ENCODE results near the gene CADM4.
A peak's percentile ranks its signal among the peaks of the same experiment; 100 is the strongest.
"Not testable (repeated sequence)": the region's sequence is repeated elsewhere in the genome, so short reads cannot be mapped to it uniquely, and the experiment has no call there.

Gene CADM4

GRCh38 chr19:43639519-43640423 is at the start of gene CADM4:
CADM4 (minus strand) TSS chr19:43639850; CDS start chr19:43639790, 60 bp downstream.
- peak; percentile 66 for DNase-seq

- DNase-seq, result no peak
These were observed 48.5 kb upstream of the CADM4 start for GRCh38 chr19:43688059-43688701.

GRCh38 chr19:43687660-43687997 is 48.0 kb upstream of the CADM4 start:
- DNase-seq, result no peak

GRCh38 chr19:43684326-43684725 is 44.7 kb upstream of the CADM4 start:
- DNase-seq, result no peak

GRCh38 chr19:43683905-43684304 is 44.3 kb upstream of the CADM4 start:
- no peak for DNase-seq

DNA sequence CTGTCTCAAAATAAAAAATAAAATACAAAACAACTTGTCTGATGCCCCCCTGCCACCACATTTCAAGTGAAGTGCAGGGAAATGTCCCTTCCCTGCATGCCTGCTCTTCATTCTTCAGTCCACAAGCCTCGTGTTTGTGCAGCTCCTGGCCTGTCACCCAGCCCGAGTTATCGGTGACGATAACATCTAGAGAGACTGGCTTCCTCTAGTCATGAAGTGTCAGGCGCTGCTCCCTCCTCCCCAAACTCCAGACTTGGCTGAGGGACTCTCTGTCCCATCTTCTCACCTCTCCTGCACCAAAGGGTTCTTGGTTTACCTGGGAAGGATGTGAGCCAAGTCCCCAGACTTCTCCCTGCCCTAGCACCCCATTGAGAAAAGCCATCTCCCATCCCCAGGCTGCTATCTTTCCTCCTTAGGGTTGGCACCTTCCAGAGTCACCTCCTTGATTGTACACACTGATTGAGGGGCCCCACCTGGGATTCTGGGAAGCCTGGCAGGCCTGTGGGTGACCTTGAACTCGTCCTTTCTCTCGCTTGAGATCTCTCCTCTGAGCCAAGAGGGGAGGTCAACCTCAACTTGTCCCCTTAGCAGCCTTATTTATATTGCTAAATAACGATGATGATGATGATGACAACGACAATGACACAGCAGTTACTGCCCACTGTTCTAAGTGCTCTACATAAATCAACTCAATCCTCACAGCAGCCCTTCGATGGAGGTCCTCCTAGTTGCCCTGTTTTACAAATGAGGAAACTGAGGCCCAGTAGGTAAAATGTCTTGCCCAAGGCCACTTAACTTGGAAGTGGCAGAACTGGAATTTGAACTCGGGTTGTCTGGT is 43.4 kb upstream of the CADM4 start:
- no peak for DNase-seq

DNA sequence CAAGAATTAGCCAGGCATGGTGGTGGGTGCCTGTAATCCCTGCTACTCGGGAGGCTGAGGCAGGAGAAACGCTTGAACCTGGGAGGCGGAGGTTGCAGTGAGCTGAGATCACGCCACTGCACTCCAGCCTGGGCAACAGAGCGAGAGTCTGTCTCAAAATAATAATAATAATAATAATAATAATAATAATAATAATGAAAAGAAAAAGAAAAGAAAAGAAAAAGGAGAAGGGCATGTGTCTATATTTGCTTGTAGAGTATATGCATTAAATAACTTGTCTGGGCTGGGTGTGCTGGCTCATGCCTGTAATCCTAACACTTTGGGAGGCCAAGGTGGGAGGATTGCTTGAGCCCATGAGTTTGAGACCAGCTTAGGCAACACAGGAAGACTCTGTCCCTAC is 42.6 kb upstream of the CADM4 start:
- not testable (repeated sequence) for DNase-seq

DNA sequence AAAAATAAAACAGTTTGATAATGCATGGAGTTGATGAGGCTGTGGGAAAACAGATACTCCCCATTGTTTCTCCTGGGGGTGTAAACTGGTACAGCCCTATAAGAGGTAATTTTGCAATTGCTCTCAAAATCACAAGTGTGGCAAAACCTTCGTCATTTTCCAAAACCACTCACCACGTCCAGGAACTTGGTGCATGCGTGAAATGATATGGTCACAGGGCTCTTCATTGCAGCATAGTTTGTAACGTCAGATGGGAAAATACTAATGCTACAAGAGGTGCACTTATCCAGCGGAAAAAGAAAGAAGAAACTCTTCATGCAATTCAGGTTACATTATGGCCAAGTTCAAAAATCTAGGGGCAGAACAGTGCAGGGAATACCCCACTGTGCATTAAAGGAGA is 42.2 kb upstream of the CADM4 start:
- DNase-seq, result no peak

- DNase-seq, result no peak
These were observed 39.0 kb upstream of the CADM4 start for GRCh38 chr19:43678512-43679261.

- DNase-seq, result no peak
These were observed 36.3 kb upstream of the CADM4 start for GRCh38 chr19:43675906-43676305.

GRCh38 chr19:43675269-43675879 is 35.7 kb upstream of the CADM4 start:
- DNase-seq, result no peak

DNA sequence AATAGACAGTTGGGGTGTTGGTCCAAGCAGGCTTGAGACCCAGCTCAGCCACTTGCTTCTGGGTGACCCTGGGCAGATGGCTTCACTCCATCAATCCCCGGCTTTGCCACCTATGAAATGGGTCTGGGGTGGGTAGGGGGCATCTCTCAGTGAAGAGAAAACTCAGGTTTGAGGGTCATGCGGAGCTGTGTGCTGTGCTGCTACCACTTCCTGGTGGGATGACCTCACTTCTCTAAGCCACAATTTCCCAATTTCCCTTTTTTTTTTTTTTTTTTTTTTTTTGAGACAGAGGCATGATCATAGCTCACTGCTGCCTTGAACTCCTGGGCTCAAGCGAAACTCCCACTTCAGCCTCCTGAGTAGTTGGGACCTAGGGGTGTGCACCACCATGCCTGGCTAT is 34.9 kb upstream of the CADM4 start:
- DNase-seq, result no peak

- DNase-seq, result no peak
These were observed 34.5 kb upstream of the CADM4 start for GRCh38 chr19:43674183-43674582.

DNA sequence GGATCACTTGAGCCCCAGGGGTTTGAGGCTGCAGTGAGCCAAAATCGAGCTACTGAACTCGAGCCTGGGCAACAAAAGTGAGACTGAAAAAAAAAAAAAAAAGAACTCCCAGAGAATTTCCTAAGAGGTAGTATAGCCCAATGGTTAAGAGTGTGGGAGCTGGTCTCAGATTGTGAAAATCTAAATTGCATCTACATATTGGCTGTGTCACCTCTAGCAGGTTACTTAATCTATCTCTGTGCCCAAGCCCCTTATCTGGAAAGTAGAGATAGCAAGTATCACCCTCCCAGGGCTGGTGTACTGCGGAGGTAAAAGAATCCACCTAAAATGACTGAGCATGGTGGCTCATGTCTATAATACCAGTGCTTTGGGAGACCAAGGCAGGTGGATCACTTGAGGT is 34.0 kb upstream of the CADM4 start:
- no peak for DNase-seq

DNA sequence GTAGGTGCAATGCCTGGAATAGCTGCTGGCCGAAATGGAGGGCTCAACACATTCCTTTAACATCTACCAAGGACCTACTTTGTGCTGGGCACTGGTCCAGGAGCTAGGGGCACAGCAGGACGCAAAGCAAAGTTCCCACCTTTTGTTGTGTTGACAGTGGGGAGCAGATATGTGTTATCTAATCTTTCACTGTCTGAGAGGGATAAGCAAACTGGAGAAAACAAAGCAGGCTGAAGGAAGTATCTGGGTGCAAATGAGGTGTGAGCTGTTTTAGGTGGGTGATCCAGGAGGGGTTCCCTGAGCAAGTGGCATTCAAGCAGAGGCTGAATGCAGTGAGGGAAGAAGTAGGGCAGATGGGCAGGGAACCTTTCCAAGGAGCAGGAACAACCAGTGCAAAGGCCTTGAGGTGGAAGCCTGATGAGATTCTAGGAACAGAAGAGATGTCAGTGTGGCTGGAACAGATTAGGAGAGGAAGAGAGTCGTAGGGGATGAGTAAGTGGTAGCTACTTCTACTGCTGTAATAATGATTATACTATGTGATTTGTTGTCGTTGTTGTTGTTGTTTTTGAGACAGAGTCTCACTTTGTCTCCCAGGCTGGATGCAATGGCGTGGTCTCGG is 32.5 kb upstream of the CADM4 start:
- no peak for DNase-seq

DNA sequence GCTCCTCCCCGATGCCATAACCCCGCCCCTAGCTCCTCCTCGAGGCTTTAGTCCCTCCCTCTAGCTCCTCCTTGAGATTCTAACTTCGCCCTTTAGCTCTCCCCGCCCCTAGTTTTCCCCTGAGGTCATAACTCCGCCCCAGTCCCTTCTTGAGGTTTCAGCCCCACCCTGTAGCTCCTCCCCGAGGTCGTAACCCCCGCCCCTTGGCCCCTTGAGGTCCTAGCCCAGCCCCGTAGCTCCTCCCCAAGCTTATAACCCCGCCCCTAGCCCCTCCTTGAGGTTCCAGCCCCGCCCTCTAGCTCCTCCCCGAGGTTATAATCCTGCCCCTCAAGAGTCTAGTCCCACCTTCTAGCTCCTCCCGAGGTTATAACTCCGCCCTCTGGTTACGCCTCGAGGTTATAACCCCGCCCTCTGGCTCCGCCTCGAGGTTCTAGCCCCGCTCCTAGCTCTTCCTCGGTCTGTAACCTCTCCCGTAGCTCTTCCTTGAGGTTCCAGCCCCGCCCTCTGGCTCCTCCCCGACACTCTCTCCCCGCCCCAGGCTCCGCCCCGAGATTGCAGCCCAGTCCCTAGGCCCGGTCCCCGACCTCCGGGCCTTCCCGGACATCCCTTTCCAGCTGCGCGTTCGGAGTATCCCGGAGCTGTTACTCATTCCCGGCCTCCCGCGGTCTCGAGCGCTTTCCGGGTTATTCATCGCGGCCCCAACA is 28.9 kb upstream of the CADM4 start:
- DNase-seq, result peak; percentile 95

- peak; percentile 7 for DNase-seq
These were observed 28.3 kb upstream of the CADM4 start for GRCh38 chr19:43667876-43668405.

DNA sequence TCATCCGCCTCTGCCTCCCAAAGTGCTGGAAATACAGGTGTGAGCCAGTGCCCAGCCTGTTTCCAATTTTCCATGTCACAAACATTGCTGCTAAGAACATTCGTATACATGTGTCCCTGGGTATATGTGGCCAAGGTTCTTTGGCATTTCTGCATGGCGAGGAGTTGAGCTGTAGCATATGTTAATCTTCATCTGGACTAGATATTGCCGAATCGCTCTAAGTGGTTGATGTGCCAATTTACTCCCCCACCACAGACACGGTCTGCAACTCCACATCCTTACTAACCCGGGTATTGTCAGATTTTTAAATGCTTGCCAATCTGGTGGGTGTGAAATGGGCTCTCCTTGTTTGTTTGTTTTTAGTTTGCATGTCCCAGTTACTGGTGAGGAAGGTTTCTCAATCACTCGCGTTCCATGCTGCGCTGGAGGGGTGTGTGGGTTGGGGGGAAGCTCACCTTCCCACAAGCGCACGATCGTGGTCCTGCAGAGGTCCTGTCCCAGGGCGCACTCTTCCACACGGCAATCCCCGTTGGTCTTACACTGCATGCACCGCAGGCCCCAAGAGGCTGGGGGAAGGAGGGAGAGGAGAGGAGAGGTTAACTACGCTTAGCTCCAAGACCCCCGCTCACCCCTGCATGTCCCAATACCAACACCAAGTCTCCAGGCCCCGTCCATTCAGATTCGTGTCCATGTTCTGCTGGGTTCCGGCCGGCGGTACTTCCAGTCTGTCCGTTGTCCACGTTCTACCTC is 27.7 kb upstream of the CADM4 start:
- no peak for DNase-seq

GRCh38 chr19:43664018-43664417 is 24.4 kb upstream of the CADM4 start:
- peak; percentile 60 for DNase-seq

- DNase-seq, result no peak
These were observed 22.8 kb upstream of the CADM4 start for GRCh38 chr19:43662487-43662886.

All from CD4-positive, alpha-beta T cell treated with Interleukin-6 for 4 hours (primary cell).